Transverse colon (tissue), 4 donors: Measurements from ENCODE around the gene GPBAR1. TPM values are rescaled to one million over a fixed set of nuclear protein-coding genes. Genes with fewer than 3 reads are reported as not detected.

ENCODE experiments used
- DNase-seq: peaks from one replicate; pipeline ENCODE4 v3.0.0-alpha.2; 2019
- H3K27ac ChIP-seq, 4 donors: fragments of 200-600 bp; sonication (generic); 2 replicates each; pipeline ENCODE4 v1.5.1; 2016 to 2018; ENCODE audit warnings: inconsistent platforms in 4 of 4
- H3K27me3 ChIP-seq: fragments of 200-600 bp; sonication (generic); 2 replicates; pipeline ENCODE4 v1.5.1; 2017; ENCODE audit warnings: inconsistent platforms
- H3K36me3 ChIP-seq, 4 donors: fragments of 200-600 bp; sonication (generic); 2 replicates each; pipeline ENCODE4 v1.5.1; 2017 to 2019; ENCODE audit warnings: inconsistent platforms in 4 of 4
- H3K4me1 ChIP-seq, 4 donors: fragments of 200-600 bp; sonication (generic); 2 replicates each; pipeline ENCODE4 v1.5.1; 2017 to 2020; ENCODE audit warnings: inconsistent platforms in 4 of 4
- H3K4me3 ChIP-seq, 4 donors: fragments of 200-600 bp; sonication (generic); 1 replicate in 1 of 4; 2 replicates in 3 of 4; pipeline versions ENCODE4 v1.5.1 to v1.6.1; 2017 to 2019; ENCODE audit warnings: inconsistent platforms in 4 of 4
- H3K9me3 ChIP-seq, 2 donors: fragments of 200-600 bp; sonication (generic); 2 replicates each; pipeline ENCODE4 v1.5.1; 2017 to 2019; ENCODE audit warnings: inconsistent platforms in 2 of 2
- EP300 ChIP-seq: sonication (generic); formaldehyde crosslinking; IDR thresholded peaks from one replicate; pipeline ENCODE4 v1.6.1; 2017; ENCODE audit warnings: antibody characterized with exemption, low read depth
- POLR2A ChIP-seq: fragments of 450-650 bp; IDR thresholded peaks from one replicate; pipeline ENCODE4 v1.6.1; 2016; ENCODE audit warnings: antibody characterized with exemption, mild to moderate bottlenecking, moderate library complexity
- POLR2AphosphoS5 ChIP-seq, 3 donors: sonication (generic); formaldehyde crosslinking; IDR thresholded peaks; one replicate each; pipeline ENCODE4 v1.6.1; 2016; ENCODE audit warnings: antibody characterized with exemption in 3 of 3
- WGBS, 2 donors: methylation state at CpG; one replicate each; pipeline ENCODE4 v1.1.5; 2018; ENCODE audit warnings: low coverage in 1 of 2; 5-methylcytosine and 5-hydroxymethylcytosine counted together
- in situ Hi-C, 4 donors: fragments of 200-750 bp; cut with MboI; loops; one replicate each; pipeline versions ENCODE4 v1.15.0 to v1.15.1; 2017; ENCODE audit warnings: low sequenced_read_pairs in 3 of 4, low pct_ligation_motif_present in 1 of 4, low pct_unique_long_range_greater_than_20kb in 1 of 4
- intact Hi-C: fragments of 100-400 bp; cut with DNase I; formaldehyde crosslinking; loops from one replicate; pipeline ENCODE4 v1.15.1; 2023; ENCODE audit warnings: low total_unique reads
- total RNA-seq, 4 donors: library from RNA; depleted of rRNA; stranded (reverse); fragments of >200 nt; gene quantifications; one replicate each; pipeline ENCODE4 v1.1.0, GENCODE V29; 2016
- TF ChIP-seq, protein P1 (sequence below), 5 experiments: fragments of 200-600 bp in 3 of 5; fragments of 450-650 bp in 2 of 5; sonication (generic) in 3 of 5; IDR thresholded peaks; 1 replicate in 2 of 5; 2 replicates in 3 of 5; pipeline ENCODE4 v1.5.1; 2016 to 2017; ENCODE audit warnings: antibody characterized with exemption in 5 of 5, inconsistent platforms in 3 of 5, mild to moderate bottlenecking in 2 of 5, moderate library complexity in 1 of 5

GPBAR1 gene
- total RNA-seq, 4 donors from 2014 or later = 2.5 to 3.0 TPM; not detected in 2

DNA sequence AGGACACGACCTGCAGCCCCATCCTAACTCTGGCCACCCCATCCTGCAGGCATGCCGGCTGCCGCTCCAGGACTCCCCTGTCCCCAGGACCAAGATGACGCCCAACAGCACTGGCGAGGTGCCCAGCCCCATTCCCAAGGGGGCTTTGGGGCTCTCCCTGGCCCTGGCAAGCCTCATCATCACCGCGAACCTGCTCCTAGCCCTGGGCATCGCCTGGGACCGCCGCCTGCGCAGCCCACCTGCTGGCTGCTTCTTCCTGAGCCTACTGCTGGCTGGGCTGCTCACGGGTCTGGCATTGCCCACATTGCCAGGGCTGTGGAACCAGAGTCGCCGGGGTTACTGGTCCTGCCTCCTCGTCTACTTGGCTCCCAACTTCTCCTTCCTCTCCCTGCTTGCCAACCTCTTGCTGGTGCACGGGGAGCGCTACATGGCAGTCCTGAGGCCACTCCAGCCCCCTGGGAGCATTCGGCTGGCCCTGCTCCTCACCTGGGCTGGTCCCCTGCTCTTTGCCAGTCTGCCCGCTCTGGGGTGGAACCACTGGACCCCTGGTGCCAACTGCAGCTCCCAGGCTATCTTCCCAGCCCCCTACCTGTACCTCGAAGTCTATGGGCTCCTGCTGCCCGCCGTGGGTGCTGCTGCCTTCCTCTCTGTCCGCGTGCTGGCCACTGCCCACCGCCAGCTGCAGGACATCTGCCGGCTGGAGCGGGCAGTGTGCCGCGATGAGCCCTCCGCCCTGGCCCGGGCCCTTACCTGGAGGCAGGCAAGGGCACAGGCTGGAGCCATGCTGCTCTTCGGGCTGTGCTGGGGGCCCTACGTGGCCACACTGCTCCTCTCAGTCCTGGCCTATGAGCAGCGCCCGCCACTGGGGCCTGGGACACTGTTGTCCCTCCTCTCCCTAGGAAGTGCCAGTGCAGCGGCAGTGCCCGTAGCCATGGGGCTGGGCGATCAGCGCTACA lies 2.1 kb downstream of the GPBAR1 start:
- TF ChIP-seq POLR2A (no peak), POLR2AphosphoS5 (IDR thresholded peaks at IDR 0.05) (no peak), EP300 (no peak)
- TF ChIP-seq, protein P1, sequence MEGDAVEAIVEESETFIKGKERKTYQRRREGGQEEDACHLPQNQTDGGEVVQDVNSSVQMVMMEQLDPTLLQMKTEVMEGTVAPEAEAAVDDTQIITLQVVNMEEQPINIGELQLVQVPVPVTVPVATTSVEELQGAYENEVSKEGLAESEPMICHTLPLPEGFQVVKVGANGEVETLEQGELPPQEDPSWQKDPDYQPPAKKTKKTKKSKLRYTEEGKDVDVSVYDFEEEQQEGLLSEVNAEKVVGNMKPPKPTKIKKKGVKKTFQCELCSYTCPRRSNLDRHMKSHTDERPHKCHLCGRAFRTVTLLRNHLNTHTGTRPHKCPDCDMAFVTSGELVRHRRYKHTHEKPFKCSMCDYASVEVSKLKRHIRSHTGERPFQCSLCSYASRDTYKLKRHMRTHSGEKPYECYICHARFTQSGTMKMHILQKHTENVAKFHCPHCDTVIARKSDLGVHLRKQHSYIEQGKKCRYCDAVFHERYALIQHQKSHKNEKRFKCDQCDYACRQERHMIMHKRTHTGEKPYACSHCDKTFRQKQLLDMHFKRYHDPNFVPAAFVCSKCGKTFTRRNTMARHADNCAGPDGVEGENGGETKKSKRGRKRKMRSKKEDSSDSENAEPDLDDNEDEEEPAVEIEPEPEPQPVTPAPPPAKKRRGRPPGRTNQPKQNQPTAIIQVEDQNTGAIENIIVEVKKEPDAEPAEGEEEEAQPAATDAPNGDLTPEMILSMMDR (IDR thresholded peaks at IDR 0.05) = no peak
- H3K4me1 ChIP-seq = peaks cover 64 to 77% (median 74%) of the 10 kb centered on the region in 4 donors
- H3K4me3 ChIP-seq = no peak overlapping the region
- H3K9me3 ChIP-seq = no peaks in the 10 kb centered on the region
- H3K36me3 ChIP-seq = peaks cover 0 to 16% (median 8%) of the 10 kb centered on the region in 4 donors
- intact Hi-C loops = no loop called here
- no peaks in the 10 kb centered on the region for H3K27me3 ChIP-seq
- in situ Hi-C loops = no loop called here
- 92% methylated on average over 38 of the region's 39 CpGs; no CpG with 5 or more reads in 1 of the 2 donors for WGBS, 2 donors
- DNase-seq = no peak
- peak overlapping the region; percentile 83 to 90 (median 86) for H3K27ac ChIP-seq

- peak overlapping the region in 2 of 4 donors; percentile 1 to 15 for H3K4me3 ChIP-seq
- 0 to 31% methylated on average over 1 to 17 of the region's 17 CpGs for WGBS, 2 donors
- no peaks in the 10 kb centered on the region for H3K27me3 ChIP-seq
- intact Hi-C loops (no loop called here), in situ Hi-C loops (no loop called here)
- peak; percentile 52 for DNase-seq
- H3K9me3 ChIP-seq = no peaks in the 10 kb centered on the region
- TF ChIP-seq, protein P1 (IDR thresholded peaks at IDR 0.05) = peak in 1 of 5 experiments; percentile 13
- TF ChIP-seq POLR2A (no peak), EP300 (no peak), POLR2AphosphoS5 (IDR thresholded peaks at IDR 0.05) (peak in 1 of 3 donors; percentile 21)
- H3K4me1 ChIP-seq = peaks cover 61 to 79% (median 71%) of the 10 kb centered on the region in 4 donors
- H3K36me3 ChIP-seq = peaks cover 0 to 16% (median 8%) of the 10 kb centered on the region in 4 donors
- peak overlapping the region; percentile 83 to 90 (median 86) for H3K27ac ChIP-seq
Measured at GRCh38 chr2:218263817-218264641, 3.2 kb downstream of the GPBAR1 start.

- peak; percentile 80 for DNase-seq
- in situ Hi-C loops (no loop called here), intact Hi-C loops (no loop called here)
- peaks cover 0 to 16% (median 8%) of the 10 kb centered on the region in 4 donors for H3K36me3 ChIP-seq
- H3K4me1 ChIP-seq = peaks cover 59 to 72% (median 67%) of the 10 kb centered on the region in 4 donors
- H3K27me3 ChIP-seq = no peaks in the 10 kb centered on the region
- TF ChIP-seq, protein P1 (IDR thresholded peaks at IDR 0.05) = no peak
- TF ChIP-seq POLR2AphosphoS5 (IDR thresholded peaks at IDR 0.05) (peak; percentile 26 to 57 (median 53)), EP300 (no peak), POLR2A (peak; percentile 40)
- H3K9me3 ChIP-seq = no peaks in the 10 kb centered on the region
- WGBS, 2 donors = 49% methylated on average over 21 of the region's 22 CpGs; no CpG with 5 or more reads in 1 of the 2 donors
- peak overlapping the region; percentile 83 to 90 (median 86) for H3K27ac ChIP-seq
- peak overlapping the region in 1 of 4 donors; percentile 15 for H3K4me3 ChIP-seq
Measured at GRCh38 chr2:218264773-218265561, 4.2 kb downstream of the GPBAR1 start.
